GM18519 (cell line): ENCODE results near the gene CLOCK.
A peak's percentile ranks its signal among the peaks of the same experiment; 100 is the strongest.

Experiments used
- ATAC-seq: cut with Tn5 transposase; IDR thresholded peaks from one replicate; pipeline ENCODE4 v1.9.1; 2021; ENCODE audit warnings: mild to moderate bottlenecking, moderate library complexity; ENCODE audit not compliant: unreplicated experiment, low FRiP score

CLOCK gene

DNA sequence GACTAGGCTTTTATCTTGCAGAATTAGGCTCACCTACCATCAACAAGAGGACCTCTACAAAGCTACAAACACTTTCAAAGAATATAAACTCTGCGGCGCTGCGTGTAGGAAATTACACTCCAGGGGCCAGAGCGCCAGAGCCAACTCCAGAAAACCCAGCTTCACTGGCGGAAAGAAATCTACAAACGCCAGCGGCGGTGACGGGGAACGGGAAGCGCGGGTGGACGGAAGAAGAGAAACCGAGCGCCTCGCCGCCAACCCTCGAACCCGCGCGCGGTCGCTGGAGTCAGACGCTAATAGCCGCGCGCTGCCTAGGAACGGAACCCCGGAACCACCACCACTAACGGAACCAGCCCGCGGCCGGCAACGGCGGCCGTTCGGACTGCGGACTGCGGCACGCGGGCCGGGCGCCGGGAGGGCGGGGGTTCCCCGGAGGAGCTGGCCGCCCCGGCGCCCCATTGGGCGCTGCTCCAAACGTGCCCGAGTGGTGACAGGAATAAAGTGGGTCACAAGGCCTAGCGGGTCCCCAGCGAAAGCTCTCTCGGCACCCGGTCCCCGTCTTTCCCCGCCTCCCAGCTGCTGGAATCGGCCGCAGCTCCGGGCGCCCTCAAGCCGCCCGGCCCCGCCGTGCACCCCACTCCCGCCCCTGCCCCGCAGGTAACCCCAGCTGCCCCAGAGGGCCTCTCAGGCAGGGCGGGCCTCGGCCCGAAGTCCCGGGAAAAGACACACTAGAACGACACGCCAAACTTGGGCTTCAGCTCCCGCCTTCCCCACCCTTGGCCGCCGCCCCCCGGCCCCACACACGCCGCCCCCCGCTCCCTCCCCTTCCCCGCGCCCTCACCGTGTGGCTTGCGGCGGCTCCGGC, 836 bp downstream of the CLOCK start:
- ATAC-seq = peak; percentile 31

GRCh38 chr4:55545151-55545550, 1.6 kb downstream of the CLOCK start:
- ATAC-seq = no peak

- no peak for ATAC-seq
Measured at GRCh38 chr4:55543858-55544257, 2.9 kb downstream of the CLOCK start.

DNA sequence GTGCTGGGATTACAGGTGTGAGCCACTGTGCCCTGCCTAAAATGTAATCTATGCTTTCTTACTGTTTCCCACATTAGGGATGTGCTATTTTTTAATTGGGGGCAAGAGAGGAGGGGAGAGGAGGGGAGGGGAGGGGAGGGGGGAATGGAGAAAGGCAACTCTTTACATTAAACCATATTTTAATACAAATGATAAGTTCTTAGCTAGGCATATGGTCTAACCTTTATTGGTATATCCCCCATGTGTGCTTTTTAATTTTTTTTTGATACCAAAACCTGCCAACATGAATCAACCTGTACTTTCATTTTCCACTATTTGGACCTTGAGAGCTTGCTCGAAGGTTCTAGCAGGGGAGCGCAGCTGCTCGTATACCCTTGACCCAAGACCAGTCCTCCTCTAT, 6.4 kb downstream of the CLOCK start:
- ATAC-seq = no peak

GRCh38 chr4:55539658-55540057, 7.1 kb downstream of the CLOCK start:
- no peak for ATAC-seq

GRCh38 chr4:55538531-55538930, 8.2 kb downstream of the CLOCK start:
- no peak for ATAC-seq

GRCh38 chr4:55534306-55534705, 12.4 kb downstream of the CLOCK start:
- no peak for ATAC-seq

GRCh38 chr4:55530691-55531090, 16.0 kb downstream of the CLOCK start:
- ATAC-seq = no peak

- ATAC-seq = no peak
Measured at GRCh38 chr4:55530167-55530566, 16.5 kb downstream of the CLOCK start.

GRCh38 chr4:55528491-55528890, 18.2 kb downstream of the CLOCK start:
- ATAC-seq = no peak

DNA sequence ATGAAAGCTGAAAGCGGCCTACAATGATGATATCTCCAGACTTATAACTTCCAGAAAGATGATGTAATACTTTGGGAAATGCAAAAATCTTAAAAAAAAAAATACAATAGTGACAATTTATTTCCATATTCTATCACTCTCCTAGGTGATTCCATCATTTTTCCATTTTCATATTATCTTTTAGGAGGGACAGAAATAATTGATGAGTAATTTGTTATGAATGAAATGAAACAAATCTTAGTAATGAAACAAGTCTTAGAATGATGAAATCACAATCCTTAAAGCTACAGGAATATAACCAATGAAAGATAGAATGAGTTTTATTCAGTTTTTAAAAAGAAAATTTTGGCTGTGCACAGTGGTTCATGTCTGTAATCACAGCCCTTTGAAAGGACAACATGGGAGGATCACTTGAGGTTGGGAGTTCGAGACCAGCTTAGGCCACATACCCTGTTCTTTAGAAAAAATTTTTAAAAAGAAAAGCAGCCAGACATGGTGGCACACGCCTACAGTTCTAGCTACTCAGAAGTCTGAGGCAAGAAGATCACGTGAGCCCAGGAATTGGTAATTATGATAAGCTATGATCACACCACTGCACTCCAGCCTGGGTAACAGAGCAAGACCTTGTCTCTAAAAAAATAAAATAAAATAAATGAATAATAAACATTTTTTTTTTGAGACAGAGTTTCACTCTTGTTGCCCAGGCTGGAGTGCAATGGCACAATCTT, 21.7 kb downstream of the CLOCK start:
- no peak for ATAC-seq

DNA sequence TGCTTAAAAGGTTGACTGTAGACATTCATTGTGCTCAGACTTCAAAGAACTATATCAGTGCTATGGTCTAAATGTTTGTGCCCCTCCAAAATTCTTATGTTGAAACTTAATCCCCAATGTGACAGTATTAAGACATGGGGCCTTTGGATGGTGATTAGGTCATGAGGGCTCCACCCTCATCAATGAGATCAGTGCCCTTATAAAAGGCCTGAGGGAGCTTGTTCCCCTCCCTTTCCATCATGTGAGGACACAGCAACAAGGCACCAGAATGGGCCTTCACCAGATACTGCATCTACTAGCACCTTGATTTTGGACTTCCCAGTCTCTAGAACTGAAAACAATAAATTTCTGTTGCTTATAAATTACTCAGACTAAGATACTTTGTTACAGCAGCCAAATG, 28.3 kb downstream of the CLOCK start:
- ATAC-seq = no peak

GRCh38 chr4:55517526-55518229, 29.0 kb downstream of the CLOCK start:
- ATAC-seq = peak; percentile 73

GRCh38 chr4:55512922-55513571, 33.7 kb downstream of the CLOCK start:
- ATAC-seq = no peak

- ATAC-seq = no peak
Measured at GRCh38 chr4:55512077-55512476, 34.6 kb downstream of the CLOCK start.

- ATAC-seq = no peak
Measured at GRCh38 chr4:55510685-55511084, 36.0 kb downstream of the CLOCK start.

- no peak for ATAC-seq
Measured at GRCh38 chr4:55509266-55509665, 37.4 kb downstream of the CLOCK start.

DNA sequence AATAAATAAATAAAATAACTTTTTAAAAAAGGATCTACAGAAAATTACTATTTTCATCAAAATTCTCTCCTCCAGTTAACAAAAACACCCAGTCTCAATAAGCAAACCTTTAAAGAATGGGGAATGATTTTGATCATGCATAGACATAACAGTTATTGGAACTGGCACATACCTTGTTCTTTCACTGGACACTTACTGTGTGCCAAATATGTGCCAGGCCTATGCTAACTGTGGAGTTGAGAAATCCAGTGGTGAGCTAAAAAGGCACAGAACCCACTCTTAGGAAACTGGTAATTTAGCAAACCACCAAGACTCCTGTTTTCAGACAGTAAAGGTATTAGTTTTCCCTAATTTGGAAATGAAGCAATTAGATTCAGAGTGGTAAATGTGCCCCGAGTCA, 39.1 kb downstream of the CLOCK start:
- ATAC-seq = no peak

DNA sequence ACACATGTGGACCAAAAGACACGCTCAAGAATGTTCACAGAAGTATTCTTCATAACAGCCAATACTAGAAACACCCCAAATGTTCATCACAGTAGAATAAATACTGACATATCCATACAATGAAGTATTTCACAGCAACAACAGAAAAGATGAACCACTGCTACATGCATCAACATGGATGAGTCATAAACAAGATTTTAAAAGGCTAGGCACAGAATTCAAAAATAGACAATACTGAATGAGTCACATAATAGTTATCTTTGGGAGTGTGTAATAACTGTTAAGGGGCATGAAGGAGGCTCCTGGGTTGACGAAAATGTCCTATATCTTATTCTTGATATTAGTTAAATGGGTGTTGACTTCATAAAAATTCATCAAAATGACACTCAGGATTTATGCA, 43.5 kb downstream of the CLOCK start:
- peak; percentile 61 for ATAC-seq

DNA sequence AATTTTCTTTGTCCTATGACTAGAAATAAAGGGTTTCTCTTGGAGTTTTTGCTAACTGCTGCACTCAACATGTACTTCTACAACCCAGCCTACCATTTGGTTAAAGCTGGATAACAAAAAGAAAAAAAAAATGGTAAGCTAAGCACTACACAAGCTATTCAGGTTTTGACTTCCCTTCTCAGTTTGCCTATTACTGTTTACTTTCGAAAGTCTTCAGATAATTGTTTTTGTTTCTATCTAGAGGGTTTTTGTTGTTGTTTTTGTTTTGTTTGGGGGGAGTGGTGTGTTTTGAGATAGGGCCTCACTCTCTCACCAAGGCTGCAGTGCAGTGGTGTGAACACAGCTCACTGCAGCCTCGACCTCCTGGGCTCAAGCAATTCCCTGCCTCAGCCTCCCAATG, 46.6 kb downstream of the CLOCK start:
- peak; percentile 46 for ATAC-seq

GRCh38 chr4:55499495-55499894, 47.2 kb downstream of the CLOCK start:
- ATAC-seq = no peak
